Bronchial epithelial cell (primary cell): ENCODE data around the gene PLXNB2. TPM values are rescaled to one million over a fixed set of nuclear protein-coding genes. Genes with fewer than 3 reads are reported as not detected.

ENCODE experiments used
- DNase-seq: peaks from one replicate; pipeline ENCODE4 v3.0.0-alpha.2; 2010; ENCODE audit warnings: low read depth
- FAIRE-seq: peaks from 2 replicates; lab custom pipeline; 2011; peaks lifted over from hg19 to GRCh38; lab: Jason Lieb, UNC
- H3K27me3 ChIP-seq: 2 replicates; pipeline ENCODE4 v1.5.1; 2011; ENCODE audit warnings: low read length; ENCODE audit not compliant: control insufficient read depth, insufficient read depth
- H3K36me3 ChIP-seq: 2 replicates; pipeline ENCODE4 v1.5.1; 2011; ENCODE audit warnings: low read length; ENCODE audit not compliant: control insufficient read depth, insufficient read depth
- H3K4me3 ChIP-seq: 2 replicates; pipeline ENCODE4 v1.5.1; 2011; ENCODE audit warnings: mild to moderate bottlenecking, low read depth, low read length, control low read depth
- total RNA-seq: library from RNA; depleted of rRNA; stranded (reverse); fragments of >200 nt; gene quantifications from 2 replicates; pipeline ENCODE4 v1.2.1, GENCODE V29; 2014
- TF ChIP-seq, protein P1 (sequence below): IDR thresholded peaks from 2 replicates; pipeline ENCODE4 v1.5.1; 2011; ENCODE audit warnings: mild to moderate bottlenecking, moderate library complexity, low read length, control low read depth, inconsistent platforms; ENCODE audit not compliant: insufficient read depth, severe bottlenecking

The PLXNB2 gene
- total RNA-seq, 1 donor from 2014 or later, result 138 TPM

DNA sequence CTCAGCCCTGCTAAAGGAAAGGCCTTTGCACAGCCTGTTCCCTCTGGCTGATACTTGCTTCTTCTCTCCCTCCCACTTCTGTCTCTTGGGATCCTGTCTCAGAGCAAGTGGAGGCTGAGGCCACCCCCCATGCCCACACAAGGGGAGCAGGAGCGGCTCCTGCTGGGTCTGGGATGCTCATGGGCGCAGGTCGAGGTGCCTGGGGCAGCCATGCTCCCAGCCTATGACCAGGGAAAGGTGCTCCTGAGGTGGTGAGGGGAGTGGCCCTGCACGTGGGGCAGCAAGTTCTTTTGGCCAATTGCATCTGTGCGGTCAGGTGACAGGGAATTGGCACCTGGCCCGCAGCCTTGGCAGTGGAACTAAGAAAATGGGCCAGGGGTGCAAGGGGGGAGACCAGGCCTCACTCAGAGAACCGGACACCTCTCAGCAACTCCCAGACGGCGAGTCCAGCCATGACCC lies 38.8 kb downstream of the PLXNB2 start:
- TF ChIP-seq, protein P1, sequence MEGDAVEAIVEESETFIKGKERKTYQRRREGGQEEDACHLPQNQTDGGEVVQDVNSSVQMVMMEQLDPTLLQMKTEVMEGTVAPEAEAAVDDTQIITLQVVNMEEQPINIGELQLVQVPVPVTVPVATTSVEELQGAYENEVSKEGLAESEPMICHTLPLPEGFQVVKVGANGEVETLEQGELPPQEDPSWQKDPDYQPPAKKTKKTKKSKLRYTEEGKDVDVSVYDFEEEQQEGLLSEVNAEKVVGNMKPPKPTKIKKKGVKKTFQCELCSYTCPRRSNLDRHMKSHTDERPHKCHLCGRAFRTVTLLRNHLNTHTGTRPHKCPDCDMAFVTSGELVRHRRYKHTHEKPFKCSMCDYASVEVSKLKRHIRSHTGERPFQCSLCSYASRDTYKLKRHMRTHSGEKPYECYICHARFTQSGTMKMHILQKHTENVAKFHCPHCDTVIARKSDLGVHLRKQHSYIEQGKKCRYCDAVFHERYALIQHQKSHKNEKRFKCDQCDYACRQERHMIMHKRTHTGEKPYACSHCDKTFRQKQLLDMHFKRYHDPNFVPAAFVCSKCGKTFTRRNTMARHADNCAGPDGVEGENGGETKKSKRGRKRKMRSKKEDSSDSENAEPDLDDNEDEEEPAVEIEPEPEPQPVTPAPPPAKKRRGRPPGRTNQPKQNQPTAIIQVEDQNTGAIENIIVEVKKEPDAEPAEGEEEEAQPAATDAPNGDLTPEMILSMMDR, result no peak

DNA sequence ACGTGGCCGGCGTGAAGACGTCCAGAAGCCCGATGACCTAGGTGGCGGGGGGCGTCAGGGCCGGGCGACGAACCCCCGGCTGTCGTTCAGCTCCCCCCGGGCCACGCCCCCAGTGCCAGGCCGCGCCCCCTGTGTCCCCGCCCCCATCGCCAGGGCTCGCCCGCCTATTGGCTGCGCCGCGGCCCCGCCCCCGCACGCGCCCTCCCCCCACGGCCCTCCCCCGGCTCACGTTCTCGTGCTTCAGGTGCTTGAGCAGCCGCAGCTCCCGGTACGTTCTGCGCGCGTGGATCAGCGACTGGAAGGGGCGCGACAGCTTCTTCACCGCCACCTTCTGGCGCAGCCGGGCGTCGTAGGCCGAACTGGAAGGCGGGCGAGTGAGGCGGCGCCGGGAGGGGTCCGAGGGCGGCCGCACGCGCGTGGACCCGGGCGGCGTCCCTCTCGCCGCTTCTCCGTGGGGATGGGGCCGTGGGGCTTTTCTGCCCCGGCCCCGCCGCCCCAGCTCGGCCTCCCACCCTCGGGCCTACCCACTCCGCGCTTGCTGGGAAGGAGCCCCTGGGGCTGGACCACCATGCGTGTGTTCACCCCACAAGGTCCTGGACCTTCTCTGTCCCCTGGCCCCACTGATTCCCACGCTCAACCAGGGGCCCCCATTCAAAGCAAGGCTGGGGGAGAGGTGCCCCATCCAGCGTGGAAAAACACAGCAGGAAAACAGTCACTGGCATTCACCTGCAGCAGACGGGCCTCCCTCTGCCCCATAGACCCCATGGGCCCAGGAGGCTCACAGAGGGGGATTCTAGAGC lies 39.7 kb downstream of the PLXNB2 start:
- no peaks in the 10 kb centered on the region for H3K36me3 ChIP-seq
- peak overlapping the region; percentile 27 for H3K4me3 ChIP-seq
- FAIRE-seq, result no peak
- peak; percentile 32 for DNase-seq
- no peaks in the 10 kb centered on the region for H3K27me3 ChIP-seq
- TF ChIP-seq, protein P1, result peak; percentile 40

More for the DNA sequence above, 38.8 kb downstream of the PLXNB2 start:
- no peaks in the 10 kb centered on the region for H3K36me3 ChIP-seq
- no peaks in the 10 kb centered on the region for H3K27me3 ChIP-seq
- DNase-seq, result no peak
- FAIRE-seq, result no peak
- no peak overlapping the region for H3K4me3 ChIP-seq

DNA sequence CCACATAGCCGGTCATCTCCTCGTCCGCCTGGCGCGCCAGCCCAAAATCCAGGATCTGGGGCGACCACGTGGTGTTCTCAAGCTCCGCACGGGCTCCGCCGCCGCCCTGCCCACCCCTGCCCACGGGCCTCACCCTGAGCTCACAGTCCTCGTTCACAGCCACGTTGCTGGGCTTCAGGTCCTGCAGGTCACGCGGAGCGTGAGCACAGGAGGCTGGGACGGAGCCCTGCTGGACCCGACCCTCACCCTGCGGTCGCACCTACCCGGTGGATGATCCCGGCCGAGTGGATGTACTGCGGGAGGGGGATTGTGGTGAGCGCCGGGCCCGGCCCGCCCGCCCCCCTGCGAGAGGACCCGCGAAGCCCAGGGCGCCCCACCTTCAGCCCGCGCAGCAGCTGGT lies 40.5 kb downstream of the PLXNB2 start:
- Histone ChIP-seq H3K27me3 (no peaks in the 10 kb centered on the region), H3K36me3 (no peaks in the 10 kb centered on the region), H3K4me3 (no peak overlapping the region)
- DNase-seq (no peak), FAIRE-seq (no peak)
- TF ChIP-seq, protein P1, result no peak

DNA sequence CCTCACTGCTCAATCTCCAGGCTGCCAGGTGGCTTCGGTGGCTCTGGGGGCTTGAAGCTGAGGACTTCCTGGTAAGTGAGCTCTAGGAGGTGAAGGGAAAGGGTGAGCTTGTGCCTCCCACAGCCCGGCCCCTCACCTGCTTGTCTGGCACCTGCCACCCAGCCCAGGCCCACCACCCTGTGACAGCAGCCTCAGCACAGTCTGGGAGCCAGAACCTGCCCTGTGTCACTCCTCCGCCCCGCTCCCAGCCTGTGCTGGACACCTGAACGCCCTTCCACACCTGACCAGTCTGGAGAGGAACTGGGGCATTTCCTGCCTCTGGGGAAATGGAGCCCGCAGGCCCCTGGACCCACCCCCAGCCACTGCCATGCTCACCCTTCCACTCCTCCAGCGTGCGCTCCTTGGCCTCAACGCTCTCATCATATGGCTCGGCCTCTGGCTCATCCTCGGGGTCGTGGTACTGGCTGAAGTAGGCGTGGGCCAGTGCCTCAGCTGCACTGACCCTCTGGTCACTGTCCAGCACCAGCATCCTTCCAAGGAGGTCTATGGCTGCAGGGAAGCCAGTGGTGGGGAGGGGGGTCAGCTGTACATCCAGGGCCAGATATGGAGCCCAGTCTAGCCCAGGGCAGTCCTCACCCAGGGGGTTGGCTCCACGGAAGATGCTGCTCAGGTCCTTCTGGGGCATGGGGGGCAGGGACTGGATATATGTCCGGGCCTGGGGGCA lies 42.3 kb downstream of the PLXNB2 start:
- TF ChIP-seq, protein P1, result no peak
- no peak for FAIRE-seq

DNA sequence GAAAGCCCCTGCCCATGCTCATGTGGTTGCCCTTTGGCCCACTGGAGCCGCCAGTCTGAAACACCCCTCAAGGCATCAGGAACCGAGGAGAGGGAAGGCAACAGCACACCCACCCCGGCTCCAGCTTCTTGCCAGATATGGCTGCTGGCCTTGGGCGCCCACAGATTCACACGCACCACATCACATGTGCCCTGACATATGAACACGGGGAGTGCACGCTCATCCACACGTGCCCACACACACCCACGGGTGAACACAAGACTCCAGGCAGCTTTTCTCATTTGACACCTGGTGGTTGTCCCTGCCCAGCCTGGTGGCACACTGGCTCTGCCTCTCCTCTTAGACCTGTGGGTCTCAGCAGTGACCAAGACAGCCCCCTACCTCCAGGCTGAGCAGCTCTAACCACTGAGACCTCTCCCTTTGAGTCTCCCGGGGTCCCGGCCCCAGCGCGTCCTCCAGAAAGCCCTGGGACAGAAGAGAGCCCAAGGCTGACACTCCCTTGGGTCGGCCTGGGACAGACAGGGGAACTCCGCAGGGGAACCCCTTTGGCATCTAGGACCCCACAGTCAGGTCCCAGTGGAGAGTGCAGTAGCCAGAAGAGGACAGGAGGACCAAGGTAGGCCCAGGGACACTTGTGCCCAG lies 43.2 kb downstream of the PLXNB2 start:
- no peaks in the 10 kb centered on the region for H3K27me3 ChIP-seq
- FAIRE-seq (no peak), DNase-seq (no peak)
- no peak overlapping the region for H3K4me3 ChIP-seq
- TF ChIP-seq, protein P1, result no peak
- no peaks in the 10 kb centered on the region for H3K36me3 ChIP-seq

More for the DNA sequence above, 42.3 kb downstream of the PLXNB2 start:
- Histone ChIP-seq H3K4me3 (no peak overlapping the region), H3K36me3 (no peaks in the 10 kb centered on the region), H3K27me3 (no peaks in the 10 kb centered on the region)
- DNase-seq, result no peak
